ENCODE data around the gene LRIG1.

The LRIG1 gene

DNA sequence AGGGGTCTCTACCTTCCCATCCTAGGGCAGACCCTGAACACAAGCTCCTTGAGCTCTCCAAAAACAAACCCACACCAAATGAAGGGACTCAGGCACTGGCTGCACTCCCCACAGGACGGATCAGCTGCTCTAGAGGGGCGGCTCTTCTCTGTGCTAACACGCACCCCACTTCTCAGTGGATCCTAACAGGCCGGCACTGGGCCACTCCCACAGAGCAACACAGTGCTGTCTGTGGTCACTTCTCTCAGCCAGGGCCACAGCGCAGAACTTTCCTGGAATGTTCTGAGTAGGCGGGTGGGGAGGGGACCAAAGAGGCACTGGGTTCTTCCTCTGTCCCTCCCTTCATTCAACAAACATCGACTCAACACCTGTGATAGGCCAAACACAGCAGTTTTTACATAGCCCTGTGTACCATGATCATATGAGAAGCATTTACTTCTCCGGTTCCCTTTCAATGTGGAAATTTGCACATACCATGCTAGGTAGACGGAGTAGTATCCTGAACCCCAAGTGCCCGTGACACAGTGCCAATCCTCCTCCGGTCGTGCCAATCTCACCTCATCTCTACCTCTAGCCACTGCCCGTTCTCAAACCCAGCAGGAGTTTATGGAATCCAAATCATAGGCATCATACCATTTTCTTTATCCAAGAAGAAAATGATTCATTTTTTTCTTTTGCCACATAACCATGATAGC, 98.1 kb downstream of the LRIG1 start:
- DNase-seq (ENCODE audit: low read depth, low spot score), result no peak

DNA sequence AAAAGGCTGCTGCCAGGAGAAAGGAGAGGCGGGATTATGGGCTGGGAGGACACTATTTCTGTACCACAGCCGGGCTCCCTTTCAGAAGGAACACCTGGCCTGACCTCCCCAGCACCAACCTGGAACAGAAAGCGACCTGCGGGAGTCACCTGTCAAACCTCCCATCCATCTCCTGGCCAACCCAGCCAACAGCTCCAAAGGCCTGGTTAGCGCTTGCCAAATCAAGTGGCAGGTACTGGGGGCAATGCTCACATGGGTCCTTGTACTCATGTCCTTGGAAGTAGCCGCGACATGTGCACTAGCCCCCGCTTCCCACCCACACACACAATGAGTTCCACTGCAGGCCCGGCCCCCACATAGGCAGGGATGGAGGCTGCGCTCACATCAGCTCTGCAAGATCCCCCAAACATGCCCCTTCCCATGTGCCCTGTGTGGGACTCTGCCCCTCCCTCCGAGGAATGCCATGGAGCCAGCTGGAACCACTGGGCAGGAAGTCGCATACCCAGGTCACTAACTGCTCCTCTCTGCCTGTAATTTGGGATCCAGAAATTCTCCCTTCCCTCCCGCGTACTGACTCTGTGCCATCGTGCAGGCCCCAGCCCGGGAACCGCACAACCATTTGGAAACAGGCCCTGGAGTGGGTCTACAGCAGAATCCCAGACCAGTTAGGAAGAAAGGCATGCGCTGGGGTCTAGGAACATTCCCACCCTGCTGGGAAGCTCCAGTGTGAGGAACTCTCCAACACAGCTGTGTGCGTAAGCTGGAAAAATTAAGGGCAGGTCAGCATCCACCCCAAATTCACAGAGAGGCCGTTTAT, 98.9 kb downstream of the LRIG1 start:
- DNase-seq (ENCODE audit: low read depth, low spot score), result no peak

DNA sequence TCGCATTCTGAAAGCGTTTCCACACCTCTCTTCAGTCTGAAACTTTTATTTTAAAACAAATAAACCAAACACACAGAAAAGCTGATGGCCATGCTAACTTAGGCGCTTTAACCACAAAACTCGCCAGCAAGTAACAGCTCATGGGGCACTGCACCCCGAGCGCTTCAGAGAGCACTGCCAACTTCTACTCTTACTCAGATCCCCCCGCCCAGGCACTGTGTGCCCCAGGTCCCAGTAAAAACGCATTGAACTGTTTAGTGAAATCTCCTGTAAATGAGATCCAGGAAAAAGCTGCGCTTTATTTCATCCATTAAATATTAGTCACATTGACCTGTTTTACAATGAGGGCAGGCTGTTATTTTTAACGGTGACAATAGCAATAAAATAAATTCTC, 99.7 kb downstream of the LRIG1 start:
- DNase-seq (ENCODE audit: low read depth, low spot score), result no peak

DNA sequence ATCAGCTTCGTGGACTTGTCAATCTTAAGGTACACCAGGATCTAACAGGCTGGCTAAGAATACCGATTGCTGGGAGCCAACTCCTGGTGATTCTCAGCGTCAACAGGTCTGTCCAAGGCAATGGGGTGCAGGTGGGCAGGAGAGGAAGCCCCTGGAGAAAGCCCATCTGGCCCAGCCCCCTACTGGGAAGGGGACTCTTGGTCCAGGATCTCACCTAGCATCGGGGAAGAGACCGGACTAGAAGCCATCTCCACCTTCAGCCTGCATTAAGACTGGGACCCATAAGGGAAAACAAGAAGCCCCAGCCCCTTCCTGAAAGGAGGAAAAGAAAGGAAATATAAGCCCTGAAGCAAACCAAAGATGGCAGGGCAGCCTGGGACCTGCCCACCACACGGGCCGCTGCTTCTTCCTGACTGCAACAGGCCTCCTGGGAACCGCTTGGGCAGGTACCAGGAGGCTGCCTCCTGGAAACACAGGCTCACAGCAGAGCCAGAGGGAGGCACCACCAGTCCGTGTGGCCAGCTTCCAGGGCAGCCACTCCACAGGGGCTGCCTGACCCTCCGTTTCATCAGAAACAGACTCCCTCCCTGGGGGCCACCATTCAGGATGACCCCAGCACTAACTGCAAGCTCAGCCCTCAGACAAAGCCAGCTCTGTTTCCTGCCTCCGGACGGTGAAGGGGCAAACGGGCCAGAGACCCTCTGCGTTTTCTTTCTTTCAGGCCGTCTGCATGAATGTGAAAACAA, 100.2 kb downstream of the LRIG1 start:
- DNase-seq (ENCODE audit: low read depth, low spot score), result no peak

DNA sequence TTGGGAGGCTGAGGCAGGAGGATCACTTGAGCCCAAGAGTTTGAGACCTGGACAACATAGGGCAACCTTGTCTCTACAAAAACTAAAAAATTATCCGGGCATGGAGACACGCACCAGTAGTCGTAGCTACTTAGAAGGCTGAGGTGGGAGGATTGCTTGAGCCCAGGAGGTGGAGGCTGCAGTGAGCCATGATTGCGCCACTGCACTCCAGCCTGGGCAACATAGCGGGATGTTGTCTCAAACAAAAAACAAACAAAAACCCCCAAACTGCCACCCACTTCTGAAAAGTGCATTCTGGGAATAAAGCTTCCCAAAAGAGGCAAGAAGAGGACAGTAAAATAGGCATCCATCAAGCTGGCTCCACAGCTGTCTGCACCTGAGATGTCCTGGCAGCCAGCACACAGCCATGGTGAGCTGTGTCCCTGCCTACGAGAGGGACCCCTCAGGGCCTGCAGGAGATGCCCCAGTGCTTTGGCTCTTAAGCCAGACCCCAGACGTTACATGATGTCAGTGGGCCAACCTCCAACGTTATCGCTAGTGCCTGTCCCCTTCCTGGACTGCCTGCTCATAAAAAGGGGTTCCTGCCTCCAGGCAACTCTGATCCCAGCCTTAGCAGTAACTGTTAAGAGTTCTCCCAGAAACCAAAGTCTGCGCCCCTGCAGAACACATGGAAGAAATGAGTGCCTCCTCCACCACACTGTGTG, 101.1 kb downstream of the LRIG1 start:
- no peak for DNase-seq (ENCODE audit: low read depth, low spot score)

DNA sequence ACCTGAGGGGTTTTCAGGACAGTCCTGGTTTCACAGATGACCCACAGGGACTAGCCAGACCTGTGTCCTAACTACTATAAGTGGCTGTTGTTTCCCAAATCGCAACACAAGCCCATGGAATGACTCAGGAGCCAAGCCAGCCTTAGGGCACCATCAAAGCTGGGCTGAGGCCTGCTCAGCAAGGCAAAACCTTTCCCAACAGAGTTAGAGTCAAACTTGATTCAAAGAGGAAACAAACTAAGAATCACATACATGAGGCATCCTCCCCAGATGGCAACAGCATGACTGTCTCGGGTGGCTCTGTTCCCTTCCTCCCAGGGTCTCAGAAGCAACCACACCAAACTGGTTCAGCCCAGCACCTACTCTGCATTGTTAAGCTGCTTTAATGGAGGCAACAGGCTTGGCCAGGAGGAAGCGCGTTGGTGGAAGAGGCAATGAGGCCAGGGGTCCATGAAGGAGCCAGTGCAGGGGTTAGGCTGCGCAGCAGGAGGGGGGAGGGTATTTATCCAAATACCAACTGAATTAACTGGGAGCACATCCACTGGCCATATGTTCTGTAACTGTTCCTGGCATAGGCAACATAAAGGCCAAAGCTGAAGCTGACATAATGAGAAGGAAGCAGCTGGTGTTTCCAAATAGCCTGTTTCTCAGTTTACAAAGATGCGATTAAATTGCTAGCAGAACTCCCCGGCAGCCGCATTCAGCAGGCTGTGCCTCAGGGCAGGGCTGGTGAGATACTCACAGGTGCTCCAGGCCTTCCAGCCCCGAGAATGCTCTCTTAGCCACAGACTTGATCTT, 102.4 kb downstream of the LRIG1 start:
- DNase-seq (ENCODE audit: low read depth, low spot score), result no peak

DNA sequence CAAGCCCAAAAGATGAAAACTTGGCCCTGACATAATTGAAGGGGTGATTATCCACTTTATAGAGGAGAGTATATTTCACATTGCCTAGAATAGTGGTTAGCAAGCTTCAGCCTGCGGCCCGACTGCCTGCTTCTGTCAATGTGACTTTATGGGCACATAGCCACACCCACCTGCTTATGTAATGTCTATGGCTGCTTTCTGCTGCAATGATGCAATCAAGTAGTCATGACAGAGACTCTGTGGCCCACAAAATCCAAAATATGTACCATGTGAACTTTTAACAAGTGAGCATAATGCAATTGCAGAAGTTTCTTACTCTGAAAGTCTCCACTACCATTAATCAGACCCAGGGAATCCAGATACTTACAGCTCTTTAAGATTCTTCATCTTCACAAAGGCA, 103.1 kb downstream of the LRIG1 start:
- no peak for DNase-seq (ENCODE audit: low read depth, low spot score)

DNA sequence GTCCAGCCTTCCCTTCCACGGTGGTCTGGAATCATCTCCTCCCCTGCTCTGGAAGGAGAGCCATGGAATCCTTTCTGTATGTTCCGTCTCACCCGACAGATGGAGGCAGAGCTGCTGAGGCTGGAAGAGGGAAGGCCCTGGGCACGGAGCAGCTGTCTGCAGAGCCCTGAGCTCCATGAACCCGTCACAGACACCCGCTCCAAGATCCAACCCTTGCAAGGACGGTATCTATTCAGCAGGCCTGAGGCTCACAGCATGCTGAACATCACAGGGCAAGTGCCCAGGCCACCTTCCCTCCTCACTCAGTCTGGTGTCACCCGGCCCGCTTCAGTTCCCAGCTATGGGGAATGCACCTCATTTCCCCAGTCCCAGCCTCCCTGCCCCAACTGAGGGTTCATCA, 103.9 kb downstream of the LRIG1 start:
- DNase-seq (ENCODE audit: low read depth, low spot score), result no peak

DNA sequence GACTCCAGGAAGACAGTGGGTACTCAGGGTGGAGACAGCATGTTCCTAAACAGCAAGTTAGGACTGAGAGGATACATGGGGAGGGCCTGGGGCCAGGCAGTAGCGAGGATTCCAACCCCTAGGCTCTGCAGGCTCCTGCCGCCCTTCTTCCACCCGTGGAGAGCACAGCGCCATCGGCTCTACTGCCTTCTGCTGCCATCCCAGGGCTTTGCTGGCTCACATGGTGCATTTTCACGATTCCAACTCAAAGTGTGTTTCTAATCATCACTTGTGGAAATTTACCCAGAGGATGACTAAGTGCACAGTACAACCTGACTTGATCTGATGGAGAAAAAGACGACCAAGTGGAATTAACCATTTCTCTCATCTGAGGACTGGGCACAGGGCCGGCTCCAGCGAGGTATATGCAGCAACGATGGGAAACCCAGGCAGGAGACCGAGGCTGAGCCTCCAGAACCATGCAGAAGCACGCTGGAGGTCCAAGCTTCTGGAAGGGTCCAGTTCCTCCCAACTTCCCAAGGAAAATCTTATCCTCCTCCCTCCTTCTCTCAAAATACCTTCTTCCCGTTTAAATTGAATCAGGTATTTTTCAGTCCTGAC, 104.6 kb downstream of the LRIG1 start:
- no peak for DNase-seq (ENCODE audit: low read depth, low spot score)

DNA sequence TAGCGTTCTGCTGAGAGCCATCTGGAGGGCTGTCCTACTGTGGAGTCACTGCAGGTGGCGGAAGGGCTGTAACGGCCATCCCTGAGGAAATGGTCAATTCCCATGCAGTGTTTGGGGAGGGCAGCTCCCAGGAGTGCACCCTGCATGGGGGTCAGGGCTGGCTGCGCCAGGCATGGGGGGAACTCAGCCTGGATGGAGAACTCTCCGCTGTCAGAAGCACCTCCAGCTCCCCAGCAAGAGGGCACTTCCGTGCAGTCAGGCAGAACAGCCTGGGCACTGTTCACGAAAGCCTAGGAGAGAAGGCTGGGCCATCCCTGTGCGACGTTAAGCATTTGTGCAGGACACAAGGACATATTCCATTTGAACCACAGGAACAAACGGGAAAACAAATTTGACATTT, 105.2 kb downstream of the LRIG1 start:
- no peak for DNase-seq (ENCODE audit: low read depth, low spot score)

DNA sequence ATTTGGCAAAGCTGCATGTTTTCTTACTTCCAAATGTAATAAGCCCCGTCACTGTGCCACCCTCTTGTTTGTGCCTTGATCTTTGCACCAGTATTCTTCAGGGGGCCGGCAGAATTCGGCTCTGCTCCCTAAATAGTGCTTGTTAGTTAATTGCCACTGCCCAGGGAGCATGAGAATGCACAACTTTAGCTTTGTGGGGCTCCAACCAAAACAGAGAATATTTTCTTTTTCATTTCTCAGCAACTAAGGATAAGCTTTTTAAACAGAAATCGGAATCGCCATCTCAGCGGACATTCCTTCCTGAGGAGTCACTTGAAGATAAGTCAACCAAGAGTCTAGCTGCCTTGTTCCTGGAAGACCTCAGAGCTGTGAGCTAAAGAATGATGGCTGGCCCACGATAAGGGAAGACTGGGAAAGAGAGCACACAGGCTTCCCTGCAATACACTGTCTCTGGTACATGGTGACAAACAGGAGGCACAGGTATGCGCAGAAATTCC, 106.0 kb downstream of the LRIG1 start:
- no peak for DNase-seq (ENCODE audit: low read depth, low spot score)

DNA sequence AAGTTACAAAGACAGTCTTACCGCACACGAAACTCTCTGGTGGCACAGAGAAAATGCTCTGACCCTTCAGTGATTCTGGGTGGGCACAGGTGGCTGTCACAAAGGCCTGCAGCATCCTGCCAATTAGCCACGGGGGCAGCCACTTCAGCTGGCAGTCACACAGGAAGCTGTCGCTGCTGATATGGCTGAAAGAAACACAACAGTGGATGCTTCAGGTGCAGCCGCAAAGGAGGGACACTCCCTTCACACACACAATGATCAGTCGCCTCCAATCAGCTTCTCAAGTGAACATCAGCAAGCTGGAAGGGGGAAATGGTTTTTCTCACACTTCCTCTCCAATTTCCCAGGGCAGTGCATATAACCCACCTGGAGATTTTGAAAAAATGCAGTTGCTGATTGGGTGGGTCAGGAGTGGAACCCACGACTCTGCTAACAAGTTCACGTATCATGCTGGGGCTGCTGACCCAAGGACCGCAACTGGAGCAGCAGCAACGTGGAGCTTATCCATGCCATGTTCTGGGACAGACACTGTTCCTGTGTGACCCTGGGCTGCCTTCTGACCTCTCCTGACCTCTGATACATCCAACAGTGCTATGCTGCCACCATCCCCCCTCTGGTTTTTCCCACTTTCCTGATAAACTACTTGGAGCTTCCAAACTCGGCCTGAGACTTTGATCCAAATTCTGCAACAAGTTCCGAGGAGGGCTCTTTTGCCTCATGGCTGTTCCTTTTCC, 106.6 kb downstream of the LRIG1 start:
- DNase-seq (ENCODE audit: low read depth, low spot score), result no peak

DNA sequence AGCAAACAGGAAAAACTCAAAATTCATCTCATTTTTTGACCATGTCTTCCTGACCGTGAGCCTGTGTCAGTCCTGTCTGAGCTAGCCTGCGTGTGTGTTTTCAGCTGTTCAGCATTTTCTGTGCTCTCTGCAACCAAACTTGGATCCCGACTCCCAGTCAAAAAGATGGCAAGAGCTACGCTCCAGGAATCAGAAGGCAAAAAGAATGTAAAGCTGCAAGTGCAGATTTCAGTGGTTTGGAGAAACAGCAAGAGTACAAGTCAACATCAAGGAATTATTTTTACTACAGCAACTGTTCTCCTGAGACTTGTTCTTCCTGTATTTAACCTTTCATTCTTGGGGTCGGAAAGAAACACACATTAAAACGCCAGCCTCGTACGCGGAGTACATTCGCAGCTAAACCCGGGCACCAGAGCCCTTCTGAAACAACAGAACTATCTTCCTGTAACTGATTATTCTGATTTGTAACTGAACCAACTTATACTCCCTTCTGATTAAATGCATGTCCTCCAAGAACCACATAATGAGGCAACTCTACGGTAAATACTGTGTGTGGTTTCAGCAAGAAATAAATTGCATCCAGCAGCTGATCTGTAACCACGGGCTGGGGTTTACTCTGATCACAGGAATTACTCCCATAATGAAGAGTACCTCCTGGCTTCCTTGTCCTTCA, 107.4 kb downstream of the LRIG1 start:
- DNase-seq (ENCODE audit: low read depth, low spot score), result peak; percentile 79

DNA sequence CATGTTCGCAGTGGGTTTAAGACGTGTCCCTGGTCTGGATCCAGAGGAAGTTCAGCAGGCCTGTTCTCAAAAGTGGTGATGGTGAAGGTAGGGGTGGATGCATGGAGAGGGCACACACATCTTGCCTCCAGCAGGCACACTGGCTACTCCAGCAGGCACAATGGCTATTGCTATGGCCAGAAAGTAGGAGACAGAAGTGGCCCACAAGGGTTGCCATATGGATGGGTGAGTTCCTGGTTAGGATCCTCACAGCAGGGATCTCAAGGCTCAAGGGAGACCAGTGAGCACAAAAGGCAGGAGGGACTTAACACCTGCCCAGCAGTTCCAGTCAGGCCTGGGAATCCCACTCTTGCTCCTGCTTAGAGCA, 107.9 kb downstream of the LRIG1 start:
- no peak for DNase-seq (ENCODE audit: low read depth, low spot score)

DNA sequence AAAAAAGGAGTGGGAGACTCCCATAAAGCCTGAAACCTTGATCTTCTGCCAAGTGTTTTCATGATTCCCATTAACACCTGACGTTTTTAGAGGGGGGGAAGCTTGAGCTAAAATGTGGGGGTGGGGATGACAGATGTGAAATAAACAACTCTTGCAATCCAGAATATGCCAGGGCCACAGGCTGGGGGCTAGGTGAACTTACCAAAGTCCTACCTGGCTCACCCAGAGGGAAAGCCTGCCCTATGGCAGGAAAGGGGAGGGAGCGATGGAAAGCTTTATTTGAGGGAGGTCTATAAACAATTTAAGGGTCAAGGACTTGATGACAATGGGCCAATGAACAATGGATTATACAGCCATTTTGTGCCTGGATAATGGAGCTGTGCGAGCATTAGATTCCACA, 108.3 kb downstream of the LRIG1 start:
- no peak for DNase-seq (ENCODE audit: low read depth, low spot score)

DNA sequence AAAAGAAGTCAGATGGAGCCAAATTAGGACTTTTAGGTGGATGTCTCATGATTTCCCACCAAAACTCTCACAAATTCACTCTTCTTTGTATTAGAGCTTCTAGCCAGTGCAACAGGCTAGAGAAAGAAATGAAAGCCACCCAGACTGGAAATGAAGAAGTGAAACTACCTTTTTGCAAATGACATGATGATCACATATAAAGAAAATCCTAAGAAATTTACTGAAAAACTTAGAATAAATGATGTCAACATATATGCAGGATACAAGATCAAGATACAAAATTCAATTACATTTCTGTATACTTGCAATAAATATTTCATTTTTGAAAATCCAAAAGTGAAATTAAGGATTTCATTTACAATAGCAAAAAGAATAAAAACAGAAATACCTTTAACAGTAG, 110.8 kb downstream of the LRIG1 start:
- no peak for DNase-seq (ENCODE audit: low read depth, low spot score)

DNA sequence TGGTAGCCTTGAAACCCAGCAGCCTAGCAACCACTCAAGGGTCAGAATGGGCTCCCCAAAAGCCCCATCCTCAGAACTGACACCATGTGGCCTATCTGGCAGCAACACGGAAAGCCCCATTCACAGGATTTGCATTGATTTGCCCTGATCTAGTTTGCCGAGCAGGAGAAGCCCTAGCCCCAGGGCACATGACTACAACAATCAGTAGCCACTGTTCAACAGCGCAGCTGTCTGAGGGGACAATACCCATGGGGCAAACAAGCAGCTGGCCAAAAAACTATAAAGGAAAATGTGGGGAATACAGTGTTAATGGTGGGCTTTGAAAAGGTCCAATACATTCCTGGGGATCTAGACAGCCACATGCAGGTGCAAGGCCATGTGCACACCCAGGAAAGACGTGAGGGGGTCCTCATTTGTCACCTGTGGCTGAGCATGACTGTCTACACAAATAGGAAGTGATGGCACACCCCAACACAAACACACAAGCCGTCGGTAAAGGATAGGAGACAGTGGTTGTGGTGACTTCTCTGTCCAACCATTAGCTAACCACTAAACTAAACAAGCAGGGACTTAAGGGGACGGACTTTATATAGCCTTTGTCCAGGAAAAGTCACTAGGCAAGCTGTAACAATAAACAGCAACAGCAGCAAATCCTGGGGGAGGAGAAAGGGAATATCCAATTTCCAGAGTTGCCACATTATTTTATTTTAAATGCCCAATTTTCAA, 113.7 kb downstream of the LRIG1 start:
- DNase-seq (ENCODE audit: low read depth, low spot score), result no peak

DNA sequence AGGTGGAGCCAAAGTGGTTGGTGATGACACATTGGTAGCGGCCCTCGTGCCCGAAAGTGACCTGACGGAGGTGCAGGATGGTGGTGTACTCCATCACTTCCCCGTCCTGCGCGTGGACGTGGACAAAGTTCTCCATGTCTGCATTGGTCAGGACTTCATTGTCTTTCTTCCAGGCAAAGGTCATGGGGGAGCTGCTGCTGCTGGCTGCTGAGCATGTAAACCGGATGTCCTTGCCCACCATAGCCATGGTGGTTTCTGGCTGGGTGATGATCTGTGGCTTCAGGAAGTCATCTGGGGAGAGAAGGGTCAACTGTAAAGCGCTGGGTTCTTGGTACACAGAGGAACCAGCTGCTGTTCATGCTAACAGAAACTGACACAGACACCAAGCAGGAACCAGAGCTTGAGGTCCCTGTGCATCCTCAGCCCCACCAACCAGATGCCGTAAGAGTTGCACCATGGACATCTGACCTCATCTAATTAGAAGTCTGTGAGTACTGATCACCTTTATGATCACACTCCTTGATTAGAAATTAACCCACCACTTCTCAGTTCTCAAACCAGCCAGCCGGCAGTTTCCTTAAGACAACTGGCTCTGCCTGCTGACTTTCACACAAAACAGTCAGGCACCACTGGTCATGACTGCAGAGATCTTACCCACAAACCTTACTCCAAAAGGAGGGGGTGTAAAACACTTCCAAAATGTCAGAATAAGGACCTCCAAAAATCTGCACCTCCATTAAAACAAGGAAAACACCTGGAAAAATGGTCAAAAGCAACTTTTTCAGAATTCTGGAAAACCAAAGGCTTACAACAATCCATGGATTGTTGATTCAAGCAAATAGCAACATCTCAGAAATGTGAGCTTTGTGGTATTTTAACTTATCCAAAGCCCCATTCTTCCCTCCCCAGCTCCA, 114.6 kb downstream of the LRIG1 start:
- DNase-seq (ENCODE audit: low read depth, low spot score), result no peak

All from smooth muscle cell of the brain vasculature (primary cell).